Calu3 (cell line): Measurements from ENCODE around the gene PRPF6. TPM values are rescaled to one million over a fixed set of nuclear protein-coding genes. Genes with fewer than 3 reads are reported as not detected.

Experiments used
- BruUV-seq: library from RNA; stranded (reverse); fragments of 400-500 nt; replicated peaks from 2 replicates; lab custom pipeline; 2021; lab: Mats Ljungman, UMichigan
- CTCF ChIA-PET: fragments of 300-600 bp; sonication (Branson Sonifier 250); formaldehyde crosslinking; loops from one replicate; lab custom pipeline; 2022; ENCODE audit warnings: antibody characterized with exemption; lab: Charles Lee
- DNase-seq: peaks from one replicate; pipeline ENCODE4 v3.0.0; 2022
- H3K27ac Mint-ChIP-seq: one replicate; pipeline ENCODE4 v1.8.0; 2022; ENCODE audit warnings: mixed read lengths; ENCODE audit not compliant: unreplicated experiment
- H3K27me3 Mint-ChIP-seq: one replicate; pipeline ENCODE4 v1.8.0; 2022; ENCODE audit warnings: mixed read lengths; ENCODE audit not compliant: unreplicated experiment
- H3K36me3 Mint-ChIP-seq: one replicate; pipeline ENCODE4 v1.8.0; 2022; ENCODE audit warnings: mild to moderate bottlenecking, moderate library complexity, mixed read lengths; ENCODE audit not compliant: insufficient read depth, unreplicated experiment
- H3K4me1 Mint-ChIP-seq: one replicate; pipeline ENCODE4 v1.8.0; 2022; ENCODE audit warnings: mild to moderate bottlenecking, low read depth, mixed read lengths; ENCODE audit not compliant: unreplicated experiment
- H3K4me3 Mint-ChIP-seq: one replicate; pipeline ENCODE4 v1.8.0; 2022; ENCODE audit warnings: mild to moderate bottlenecking, low read depth, moderate library complexity, mixed read lengths; ENCODE audit not compliant: unreplicated experiment
- H3K9me3 Mint-ChIP-seq: one replicate; pipeline ENCODE4 v1.8.0; 2022; ENCODE audit warnings: low read depth, mixed read lengths; ENCODE audit not compliant: unreplicated experiment
- intact Hi-C: fragments of 100-400 bp; cut with micrococcal nuclease; formaldehyde crosslinking; loops from one replicate; pipeline ENCODE4 v1.10.0; 2022; ENCODE audit not compliant: unreplicated experiment
- total RNA-seq: library from RNA; stranded (reverse); gene quantifications from 2 replicates; pipeline ENCODE4 v1.2.3, GENCODE V29; 2022
- TF ChIP-seq, protein P1 (sequence below): fragments of 200-600 bp; IDR thresholded peaks from one replicate; pipeline ENCODE4 v1.8.0; 2022; ENCODE audit warnings: antibody characterized with exemption; ENCODE audit not compliant: unreplicated experiment

PRPF6 gene
- total RNA-seq, 1 experiment from 2014 or later = 113 TPM

DNA sequence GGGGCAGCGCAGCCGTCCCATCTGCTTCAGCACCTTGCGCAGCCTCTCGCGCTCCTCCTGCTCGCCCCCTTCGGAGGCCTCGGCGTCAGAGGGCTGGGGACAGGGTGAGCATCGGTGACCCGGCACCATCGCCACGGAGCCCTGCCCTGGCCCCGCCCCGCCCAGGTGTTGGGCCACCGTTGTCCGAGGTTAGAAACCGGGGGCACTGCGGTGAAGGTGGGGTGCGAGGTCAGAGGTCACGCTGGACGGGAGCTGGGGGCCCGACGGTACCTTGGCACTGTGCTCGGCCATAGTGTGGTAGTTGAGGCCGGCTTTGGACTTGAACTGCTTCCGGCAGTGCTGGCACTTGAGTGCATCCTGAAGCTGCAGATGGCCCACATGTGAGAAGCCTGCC, 17.6 kb upstream of the PRPF6 start:
- intact Hi-C loops = no loop called here
- CTCF ChIA-PET = no interaction called here
- no peaks in the 10 kb centered on the region for H3K27me3 Mint-ChIP-seq
- TF ChIP-seq, protein P1, sequence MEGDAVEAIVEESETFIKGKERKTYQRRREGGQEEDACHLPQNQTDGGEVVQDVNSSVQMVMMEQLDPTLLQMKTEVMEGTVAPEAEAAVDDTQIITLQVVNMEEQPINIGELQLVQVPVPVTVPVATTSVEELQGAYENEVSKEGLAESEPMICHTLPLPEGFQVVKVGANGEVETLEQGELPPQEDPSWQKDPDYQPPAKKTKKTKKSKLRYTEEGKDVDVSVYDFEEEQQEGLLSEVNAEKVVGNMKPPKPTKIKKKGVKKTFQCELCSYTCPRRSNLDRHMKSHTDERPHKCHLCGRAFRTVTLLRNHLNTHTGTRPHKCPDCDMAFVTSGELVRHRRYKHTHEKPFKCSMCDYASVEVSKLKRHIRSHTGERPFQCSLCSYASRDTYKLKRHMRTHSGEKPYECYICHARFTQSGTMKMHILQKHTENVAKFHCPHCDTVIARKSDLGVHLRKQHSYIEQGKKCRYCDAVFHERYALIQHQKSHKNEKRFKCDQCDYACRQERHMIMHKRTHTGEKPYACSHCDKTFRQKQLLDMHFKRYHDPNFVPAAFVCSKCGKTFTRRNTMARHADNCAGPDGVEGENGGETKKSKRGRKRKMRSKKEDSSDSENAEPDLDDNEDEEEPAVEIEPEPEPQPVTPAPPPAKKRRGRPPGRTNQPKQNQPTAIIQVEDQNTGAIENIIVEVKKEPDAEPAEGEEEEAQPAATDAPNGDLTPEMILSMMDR = no peak
- H3K4me1 Mint-ChIP-seq = peaks cover 3% of the 10 kb centered on the region
- DNase-seq = no peak
- no peaks in the 10 kb centered on the region for H3K9me3 Mint-ChIP-seq
- H3K36me3 Mint-ChIP-seq = peaks cover 54% of the 10 kb centered on the region
- BruUV-seq = no TSS peak
- no peak overlapping the region for H3K27ac Mint-ChIP-seq
- H3K4me3 Mint-ChIP-seq = no peak overlapping the region

DNA sequence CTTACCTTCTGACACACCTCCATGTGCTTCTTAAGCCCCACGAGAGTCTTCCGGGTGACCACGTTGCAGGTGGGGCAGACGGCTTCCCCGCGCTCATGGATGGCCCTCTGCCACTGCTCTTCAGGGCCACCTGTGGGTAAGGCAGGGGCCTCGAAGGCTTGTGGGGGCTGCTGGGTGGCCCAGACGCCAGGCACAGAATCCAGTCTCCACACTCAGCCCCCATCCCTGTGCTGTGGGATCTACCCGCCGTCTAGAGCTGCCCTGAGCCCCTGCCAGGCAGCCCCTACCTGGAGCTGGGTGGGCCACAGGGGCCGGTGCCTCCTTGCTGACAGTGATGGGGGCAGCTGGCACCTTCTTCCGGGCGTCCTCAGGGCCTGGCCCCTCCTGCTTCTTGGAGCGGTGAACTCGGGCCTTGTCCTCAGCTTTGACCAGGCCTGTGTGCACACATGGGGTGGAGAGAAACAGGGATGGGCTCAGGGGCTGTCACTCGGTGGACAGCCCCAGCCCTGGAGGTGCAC, 17.1 kb upstream of the PRPF6 start:
- intact Hi-C loops = no loop called here
- no TSS peak for BruUV-seq
- H3K4me3 Mint-ChIP-seq = no peak overlapping the region
- H3K27me3 Mint-ChIP-seq = no peaks in the 10 kb centered on the region
- CTCF ChIA-PET = no interaction called here
- no peak for DNase-seq
- H3K36me3 Mint-ChIP-seq = peaks cover 54% of the 10 kb centered on the region
- H3K4me1 Mint-ChIP-seq = peaks cover 8% of the 10 kb centered on the region
- no peak overlapping the region for H3K27ac Mint-ChIP-seq
- no peaks in the 10 kb centered on the region for H3K9me3 Mint-ChIP-seq
- TF ChIP-seq, protein P1 = no peak

DNA sequence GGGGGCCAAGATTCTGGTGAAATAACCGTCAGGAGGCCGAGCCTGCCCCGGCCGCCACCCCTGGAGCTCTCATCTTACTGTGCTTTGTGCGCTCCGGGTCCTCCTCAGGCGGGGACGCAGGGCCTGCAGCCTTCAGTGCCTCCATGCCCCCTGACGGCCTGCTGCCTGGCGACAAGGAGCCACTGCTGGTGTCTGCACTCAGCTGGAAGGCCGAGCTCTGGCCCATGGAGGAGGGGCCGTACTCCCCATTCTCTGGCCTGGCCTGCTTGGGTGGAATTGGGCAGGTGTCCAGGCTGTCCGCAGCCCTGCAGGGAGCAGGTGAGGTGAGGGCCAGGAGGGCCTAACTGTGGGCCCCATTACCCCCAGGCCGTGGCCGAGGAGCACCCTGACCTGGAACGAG, 16.5 kb upstream of the PRPF6 start:
- no TSS peak for BruUV-seq
- no peaks in the 10 kb centered on the region for H3K27me3 Mint-ChIP-seq
- no peak for DNase-seq
- H3K9me3 Mint-ChIP-seq = no peaks in the 10 kb centered on the region
- peaks cover 53% of the 10 kb centered on the region for H3K36me3 Mint-ChIP-seq
- TF ChIP-seq, protein P1 = no peak
- no peak overlapping the region for H3K4me3 Mint-ChIP-seq
- no peak overlapping the region for H3K27ac Mint-ChIP-seq
- intact Hi-C loops = no loop called here
- CTCF ChIA-PET = no interaction called here
- H3K4me1 Mint-ChIP-seq = peaks cover 9% of the 10 kb centered on the region

DNA sequence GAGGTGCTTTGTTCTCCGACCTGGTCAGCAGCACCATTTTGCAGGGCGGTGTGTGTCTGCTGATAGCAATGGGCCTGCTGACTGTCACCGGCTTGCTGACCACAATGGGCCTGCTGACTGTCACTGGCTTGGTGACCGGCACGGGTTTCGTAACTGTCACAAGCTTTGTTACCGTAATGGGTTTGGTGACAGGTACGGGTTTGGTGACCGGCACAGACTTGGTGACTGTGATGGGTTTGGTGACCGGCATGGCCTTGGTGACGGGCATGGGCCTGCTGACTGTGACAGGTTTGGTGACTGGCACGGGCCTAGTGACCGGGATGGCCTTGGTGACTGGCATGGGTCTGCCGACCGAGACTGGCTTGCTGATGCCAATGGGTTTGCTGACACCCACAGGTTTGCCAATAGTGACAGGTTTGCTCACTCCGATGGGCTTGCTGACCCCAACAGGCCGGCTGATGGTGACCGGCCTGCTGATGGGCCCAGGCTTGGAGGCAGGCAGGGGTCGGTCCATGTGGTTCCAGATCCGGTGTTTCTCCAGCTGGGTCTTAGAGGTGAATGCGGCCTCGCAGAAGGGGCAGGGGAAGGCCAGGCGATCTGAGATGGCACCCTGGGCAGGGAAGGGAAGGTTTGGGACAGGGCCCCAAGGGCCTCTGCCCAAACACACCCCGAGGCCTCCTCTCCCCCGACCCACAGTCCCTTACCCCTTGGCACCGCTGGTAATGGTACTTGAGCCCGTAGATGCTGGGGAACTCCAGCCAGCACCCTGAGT, 14.6 kb upstream of the PRPF6 start:
- TF ChIP-seq, protein P1 = no peak
- intact Hi-C loops = no loop called here
- Mint-ChIP-seq H3K4me1 (peaks cover 9% of the 10 kb centered on the region), H3K27ac (no peak overlapping the region), H3K36me3 (peaks cover 56% of the 10 kb centered on the region), H3K4me3 (no peak overlapping the region), H3K9me3 (no peaks in the 10 kb centered on the region), H3K27me3 (no peaks in the 10 kb centered on the region)
- CTCF ChIA-PET = no interaction called here
- no peak for DNase-seq
- BruUV-seq = no TSS peak
